NCI-H446 (cell line): ENCODE data around the gene STX8.
"Not testable (repeated sequence)": the region's sequence is repeated elsewhere in the genome, so short reads cannot be mapped to it uniquely, and the experiment has no call there.

Experiments used
- DNase-seq, 2 experiments: peaks; one replicate each; lab custom pipeline; 2025; lab: John Stamatoyannopoulos, UW

Gene STX8

GRCh38 chr17:9499041-9499440, 76.6 kb downstream of the STX8 start:
- DNase-seq: no peak

- no peak for DNase-seq
Observed at GRCh38 chr17:9498490-9498889, 77.1 kb downstream of the STX8 start.

- no peak for DNase-seq
Observed at GRCh38 chr17:9488556-9488955, 87.1 kb downstream of the STX8 start.

GRCh38 chr17:9487406-9487805, 88.2 kb downstream of the STX8 start:
- DNase-seq: no peak

- DNase-seq: no peak
Observed at GRCh38 chr17:9484789-9485188, 90.8 kb downstream of the STX8 start.

GRCh38 chr17:9479964-9480363, 95.7 kb downstream of the STX8 start:
- no peak for DNase-seq

GRCh38 chr17:9478889-9479288, 96.7 kb downstream of the STX8 start:
- DNase-seq: no peak

- DNase-seq: no peak
Observed at GRCh38 chr17:9475101-9475658, 100.4 kb downstream of the STX8 start.

GRCh38 chr17:9473711-9474110, 101.9 kb downstream of the STX8 start:
- no peak for DNase-seq

GRCh38 chr17:9472541-9472940, 103.1 kb downstream of the STX8 start:
- no peak for DNase-seq

GRCh38 chr17:9472094-9472493, 103.5 kb downstream of the STX8 start:
- no peak for DNase-seq

- no peak for DNase-seq
Observed at GRCh38 chr17:9470171-9470570, 105.4 kb downstream of the STX8 start.

- no peak for DNase-seq
Observed at GRCh38 chr17:9468937-9469336, 106.7 kb downstream of the STX8 start.

- DNase-seq: no peak
Observed at GRCh38 chr17:9468532-9468931, 107.1 kb downstream of the STX8 start.

GRCh38 chr17:9467518-9467917, 108.1 kb downstream of the STX8 start:
- no peak for DNase-seq

- DNase-seq: peak in 1 of 2 experiments; percentile 3
Observed at GRCh38 chr17:9465210-9465921, 110.3 kb downstream of the STX8 start.

- DNase-seq: no peak
Observed at GRCh38 chr17:9457005-9457404, 118.6 kb downstream of the STX8 start.

GRCh38 chr17:9456330-9456729, 119.3 kb downstream of the STX8 start:
- DNase-seq: no peak

GRCh38 chr17:9451934-9452333, 123.7 kb downstream of the STX8 start:
- DNase-seq: no peak

GRCh38 chr17:9447298-9447697, 128.3 kb downstream of the STX8 start:
- not testable (repeated sequence) for DNase-seq

- DNase-seq: no peak
Observed at GRCh38 chr17:9446528-9446927, 129.1 kb downstream of the STX8 start.

GRCh38 chr17:9445424-9445823, 130.2 kb downstream of the STX8 start:
- no peak for DNase-seq

- DNase-seq: peak in 1 of 2 experiments; percentile 13
Observed at GRCh38 chr17:9444687-9445086, 130.9 kb downstream of the STX8 start.

- DNase-seq: no peak
Observed at GRCh38 chr17:9443811-9444210, 131.8 kb downstream of the STX8 start.
